Measurements from ENCODE around the gene ADAMTS18. TPM values are rescaled to one million over a fixed set of nuclear protein-coding genes. Genes with fewer than 3 reads are reported as not detected.

ADAMTS18 gene
- total RNA-seq, 1 donor from 2014 or later, result 2.5 TPM

DNA sequence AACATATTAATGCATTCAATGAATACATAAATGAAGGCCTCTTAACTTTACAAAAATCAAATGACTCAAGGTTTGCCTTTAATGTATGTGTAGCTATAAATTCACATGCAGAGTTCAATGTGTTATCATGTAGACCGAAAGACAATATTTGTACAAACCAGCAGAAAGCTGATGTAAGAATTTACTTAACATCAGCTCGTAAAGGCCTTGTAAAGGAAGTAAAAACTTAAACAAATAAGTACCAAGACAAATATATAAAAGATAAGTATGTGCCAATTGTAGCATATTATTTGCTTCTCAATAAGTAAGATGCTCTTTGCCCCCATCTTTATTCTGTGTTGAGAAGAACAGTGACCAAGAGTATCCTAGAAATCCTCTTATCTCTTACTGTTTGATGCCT lies 130.0 kb downstream of the ADAMTS18 start:
- H2AFZ ChIP-seq (ENCODE audit: low read depth, low read length), result no peak overlapping the region
- no peaks in the 10 kb centered on the region for H3K79me2 ChIP-seq (ENCODE audit: insufficient read depth, low read length)
- H3K4me2 ChIP-seq (ENCODE audit: low read length), result no peak overlapping the region
- no peaks in the 10 kb centered on the region for H3K9me3 ChIP-seq (ENCODE audit: insufficient read depth, low read depth, low read length)
- no peaks in the 10 kb centered on the region for H3K27me3 Mint-ChIP-seq (ENCODE audit: low read depth, unreplicated experiment)
- H3K27me3 ChIP-seq (ENCODE audit: insufficient read depth, low read length), result no peaks in the 10 kb centered on the region
- H3K36me3 Mint-ChIP-seq (ENCODE audit: low read depth, unreplicated experiment), result no peaks in the 10 kb centered on the region
- H3K4me1 Mint-ChIP-seq (ENCODE audit: low read depth, unreplicated experiment), result peaks cover 15% of the 10 kb centered on the region
- no peak overlapping the region for H3K9ac ChIP-seq (ENCODE audit: low read length)
- TF ChIP-seq EZH2 (IDR thresholded peaks at IDR 0.05; ENCODE audit: insufficient read depth, low read length) (no peak), CTCF (IDR thresholded peaks at IDR 0.05; ENCODE audit: insufficient read depth, low read depth, low read length) (no peak)
- no peaks in the 10 kb centered on the region for H3K9me3 Mint-ChIP-seq (ENCODE audit: unreplicated experiment)
- DNase-seq (ENCODE audit: low read depth) (no peak), FAIRE-seq (no peak)
- H3K4me1 ChIP-seq (ENCODE audit: insufficient read depth, low read length), result peaks cover 17% of the 10 kb centered on the region
- H3K27ac Mint-ChIP-seq (ENCODE audit: unreplicated experiment), result no peak overlapping the region
- no peak overlapping the region for H3K27ac ChIP-seq (ENCODE audit: low read depth, low read length)
- no peak overlapping the region for H3K4me3 Mint-ChIP-seq (ENCODE audit: unreplicated experiment)
- no peaks in the 10 kb centered on the region for H4K20me1 ChIP-seq (ENCODE audit: insufficient read depth, low read length)
- H3K36me3 ChIP-seq (ENCODE audit: insufficient read depth, low read length), result no peaks in the 10 kb centered on the region
- H3K4me3 ChIP-seq (ENCODE audit: insufficient read depth, low read depth, low read length), result no peak overlapping the region

- Histone ChIP-seq H3K4me2 (ENCODE audit: low read length) (no peak overlapping the region), H3K27ac (ENCODE audit: low read depth, low read length) (no peak overlapping the region), H4K20me1 (ENCODE audit: insufficient read depth, low read length) (no peaks in the 10 kb centered on the region), H3K27me3 (ENCODE audit: insufficient read depth, low read length) (no peaks in the 10 kb centered on the region), H3K4me3 (ENCODE audit: insufficient read depth, low read depth, low read length) (no peak overlapping the region), H3K79me2 (ENCODE audit: insufficient read depth, low read length) (no peaks in the 10 kb centered on the region), H3K4me1 (ENCODE audit: insufficient read depth, low read length) (peaks cover 23% of the 10 kb centered on the region), H2AFZ (ENCODE audit: low read depth, low read length) (no peak overlapping the region), H3K9me3 (ENCODE audit: insufficient read depth, low read depth, low read length) (no peaks in the 10 kb centered on the region), H3K36me3 (ENCODE audit: insufficient read depth, low read length) (no peaks in the 10 kb centered on the region), H3K9ac (ENCODE audit: low read length) (no peak overlapping the region)
- Mint-ChIP-seq H3K4me1 (ENCODE audit: low read depth, unreplicated experiment) (peaks cover 20% of the 10 kb centered on the region), H3K27ac (ENCODE audit: unreplicated experiment) (no peak overlapping the region), H3K9me3 (ENCODE audit: unreplicated experiment) (no peaks in the 10 kb centered on the region), H3K27me3 (ENCODE audit: low read depth, unreplicated experiment) (no peaks in the 10 kb centered on the region), H3K4me3 (ENCODE audit: unreplicated experiment) (no peak overlapping the region), H3K36me3 (ENCODE audit: low read depth, unreplicated experiment) (no peaks in the 10 kb centered on the region)
- TF ChIP-seq EZH2 (IDR thresholded peaks at IDR 0.05; ENCODE audit: insufficient read depth, low read length) (no peak), CTCF (IDR thresholded peaks at IDR 0.05; ENCODE audit: insufficient read depth, low read depth, low read length) (no peak)
- DNase-seq (ENCODE audit: low read depth) (no peak), FAIRE-seq (no peak)
These were observed 130.7 kb downstream of the ADAMTS18 start for GRCh38 chr16:77304134-77304533.

GRCh38 chr16:77302674-77303073 lies 132.2 kb downstream of the ADAMTS18 start:
- no peak overlapping the region for H3K27ac Mint-ChIP-seq (ENCODE audit: unreplicated experiment)
- H3K9me3 Mint-ChIP-seq (ENCODE audit: unreplicated experiment), result no peaks in the 10 kb centered on the region
- Histone ChIP-seq H3K36me3 (ENCODE audit: insufficient read depth, low read length) (no peaks in the 10 kb centered on the region), H3K4me2 (ENCODE audit: low read length) (no peak overlapping the region), H3K27me3 (ENCODE audit: insufficient read depth, low read length) (no peaks in the 10 kb centered on the region), H3K9me3 (ENCODE audit: insufficient read depth, low read depth, low read length) (no peaks in the 10 kb centered on the region), H3K27ac (ENCODE audit: low read depth, low read length) (no peak overlapping the region), H3K4me1 (ENCODE audit: insufficient read depth, low read length) (peaks cover 30% of the 10 kb centered on the region), H2AFZ (ENCODE audit: low read depth, low read length) (no peak overlapping the region), H3K9ac (ENCODE audit: low read length) (no peak overlapping the region), H3K79me2 (ENCODE audit: insufficient read depth, low read length) (no peaks in the 10 kb centered on the region), H3K4me3 (ENCODE audit: insufficient read depth, low read depth, low read length) (no peak overlapping the region), H4K20me1 (ENCODE audit: insufficient read depth, low read length) (no peaks in the 10 kb centered on the region)
- H3K4me3 Mint-ChIP-seq (ENCODE audit: unreplicated experiment), result no peak overlapping the region
- no peak for TF ChIP-seq EZH2 (IDR thresholded peaks at IDR 0.05; ENCODE audit: insufficient read depth, low read length)
- no peak for TF ChIP-seq CTCF (IDR thresholded peaks at IDR 0.05; ENCODE audit: insufficient read depth, low read depth, low read length)
- peaks cover 27% of the 10 kb centered on the region for H3K4me1 Mint-ChIP-seq (ENCODE audit: low read depth, unreplicated experiment)
- DNase-seq (ENCODE audit: low read depth) (no peak), FAIRE-seq (no peak)
- H3K36me3 Mint-ChIP-seq (ENCODE audit: low read depth, unreplicated experiment), result no peaks in the 10 kb centered on the region
- no peaks in the 10 kb centered on the region for H3K27me3 Mint-ChIP-seq (ENCODE audit: low read depth, unreplicated experiment)
